Tibial artery (tissue), 4 donors: ENCODE measurements around the gene HASPIN.
"Not testable (repeated sequence)": the region's sequence is repeated elsewhere in the genome, so short reads cannot be mapped to it uniquely, and the experiment has no call there.

ENCODE experiments used
- DNase-seq, 2 donors: peaks; one replicate each; pipeline ENCODE4 v3.0.0-alpha.2; 2019
- H3K27ac ChIP-seq, 2 donors: fragments of 200-600 bp; sonication (generic) in 1 of 2; 1 replicate in 1 of 2; 2 replicates in 1 of 2; pipeline ENCODE4 v1.5.1; 2018 to 2019; ENCODE audit warnings: mild to moderate bottlenecking in 1 of 2
- H3K27me3 ChIP-seq, 2 donors: fragments of 200-600 bp; sonication (generic) in 1 of 2; one replicate each; pipeline versions ENCODE4 v1.5.1 to v1.6.0; 2016 to 2019
- H3K36me3 ChIP-seq, 3 donors: fragments of 200-600 bp; sonication (generic) in 2 of 3; one replicate each; pipeline ENCODE4 v1.5.1; 2016 to 2019; ENCODE audit warnings: mild to moderate bottlenecking in 2 of 3
- H3K4me1 ChIP-seq, 4 donors: fragments of 200-600 bp; sonication (generic) in 2 of 4; 1 replicate in 3 of 4; 2 replicates in 1 of 4; pipeline ENCODE4 v1.5.1; 2016 to 2019
- H3K4me3 ChIP-seq, 2 donors: fragments of 200-600 bp; sonication (generic) in 1 of 2; 1 replicate in 1 of 2; 2 replicates in 1 of 2; pipeline ENCODE4 v1.5.1; 2018 to 2019; ENCODE audit warnings: mild to moderate bottlenecking in 2 of 2
- H3K9me3 ChIP-seq, 3 donors: fragments of 200-600 bp; sonication (generic) in 1 of 3; one replicate each; pipeline ENCODE4 v1.5.1; 2016 to 2019
- CTCF ChIP-seq, 2 experiments: fragments of 200-600 bp in 1 of 2; fragments of 450-650 bp in 1 of 2; IDR thresholded peaks; one replicate each; pipeline ENCODE4 v1.5.1; 2017 to 2019; ENCODE audit warnings: antibody characterized with exemption in 2 of 2, mild to moderate bottlenecking in 1 of 2, moderate library complexity in 1 of 2
- intact Hi-C: fragments of 100-400 bp; cut with DNase I; formaldehyde crosslinking; loops from one replicate; pipeline ENCODE4 v1.15.0; 2023; ENCODE audit warnings: low total_unique reads

HASPIN gene

GRCh38 chr17:3722716-3723115 lies 987 bp upstream of the HASPIN start:
- Histone ChIP-seq H3K27me3 (no peaks in the 10 kb centered on the region), H3K27ac (peak overlapping the region; percentile 87 to 91), H3K4me3 (peak overlapping the region; percentile 89 to 97), H3K9me3 (no peaks in the 10 kb centered on the region), H3K36me3 (peaks cover 0 to 24% (median 16%) of the 10 kb centered on the region in 3 donors), H3K4me1 (peaks cover 0 to 40% (median 18%) of the 10 kb centered on the region in 4 donors)
- DNase-seq, result no peak
- TF ChIP-seq CTCF (IDR thresholded peaks at IDR 0.05), result no peak
- intact Hi-C loops, result no loop called here

GRCh38 chr17:3723188-3723555 lies 531 bp upstream of the HASPIN start:
- TF ChIP-seq CTCF (IDR thresholded peaks at IDR 0.05), result no peak
- H3K27me3 ChIP-seq, result no peaks in the 10 kb centered on the region
- H3K36me3 ChIP-seq, result peaks cover 0 to 20% (median 11%) of the 10 kb centered on the region in 3 donors
- peak overlapping the region; percentile 87 to 91 for H3K27ac ChIP-seq
- H3K4me1 ChIP-seq, result peaks cover 0 to 40% (median 18%) of the 10 kb centered on the region in 4 donors
- no peak for DNase-seq
- intact Hi-C loops, result no loop called here
- peak overlapping the region; percentile 89 to 97 for H3K4me3 ChIP-seq
- H3K9me3 ChIP-seq, result no peaks in the 10 kb centered on the region

- Histone ChIP-seq H3K36me3 (peaks cover 0 to 7% (median 4%) of the 10 kb centered on the region in 3 donors), H3K4me1 (peaks cover 0 to 40% (median 18%) of the 10 kb centered on the region in 4 donors), H3K27ac (no peak overlapping the region), H3K4me3 (peak overlapping the region; percentile 89 to 97), H3K27me3 (no peaks in the 10 kb centered on the region), H3K9me3 (no peaks in the 10 kb centered on the region)
- no peak for DNase-seq
- TF ChIP-seq CTCF (IDR thresholded peaks at IDR 0.05), result no peak
- intact Hi-C loops, result no loop called here
Measured at GRCh38 chr17:3724378-3725077, 825 bp downstream of the HASPIN start.

- no peak for TF ChIP-seq CTCF (IDR thresholded peaks at IDR 0.05)
- intact Hi-C loops, result no loop called here
- Histone ChIP-seq H3K27me3 (no peaks in the 10 kb centered on the region), H3K4me1 (peaks cover 0 to 21% (median 17%) of the 10 kb centered on the region in 4 donors), H3K4me3 (no peak overlapping the region), H3K9me3 (no peaks in the 10 kb centered on the region), H3K36me3 (no peaks in the 10 kb centered on the region), H3K27ac (no peak overlapping the region)
- DNase-seq, result no peak
Measured at GRCh38 chr17:3727041-3727440, 3.3 kb downstream of the HASPIN start.

GRCh38 chr17:3728099-3728498 lies 4.4 kb downstream of the HASPIN start:
- DNase-seq, H3K4me3 ChIP-seq, intact Hi-C loops, H3K9me3 ChIP-seq, H3K36me3 ChIP-seq, H3K27me3 ChIP-seq, H3K27ac ChIP-seq: not testable (repeated sequence)
- peaks cover 0 to 10% (median 9%) of the 10 kb centered on the region in 4 donors for H3K4me1 ChIP-seq

GRCh38 chr17:3729881-3730280 lies 6.2 kb downstream of the HASPIN start:
- no peak for TF ChIP-seq CTCF (IDR thresholded peaks at IDR 0.05)
- no peak overlapping the region for H3K4me3 ChIP-seq
- H3K27ac ChIP-seq, result no peak overlapping the region
- no peak for DNase-seq
- intact Hi-C loops, result loop anchor here (10.0 kb wide), 1 partner anchor 115 kb away; the partner anchor contains the start of gene NCBP3
- no peaks in the 10 kb centered on the region for H3K9me3 ChIP-seq
- no peaks in the 10 kb centered on the region for H3K36me3 ChIP-seq
- H3K4me1 ChIP-seq, result no peaks in the 10 kb centered on the region
- peaks cover 0 to 5% of the 10 kb centered on the region in 2 donors for H3K27me3 ChIP-seq
